Measurements from ENCODE around the gene GAMT. TPM values are rescaled to one million over a fixed set of nuclear protein-coding genes. Genes with fewer than 3 reads are reported as not detected.

GAMT gene
- total RNA-seq, 1 donor = 23.3 TPM

DNA sequence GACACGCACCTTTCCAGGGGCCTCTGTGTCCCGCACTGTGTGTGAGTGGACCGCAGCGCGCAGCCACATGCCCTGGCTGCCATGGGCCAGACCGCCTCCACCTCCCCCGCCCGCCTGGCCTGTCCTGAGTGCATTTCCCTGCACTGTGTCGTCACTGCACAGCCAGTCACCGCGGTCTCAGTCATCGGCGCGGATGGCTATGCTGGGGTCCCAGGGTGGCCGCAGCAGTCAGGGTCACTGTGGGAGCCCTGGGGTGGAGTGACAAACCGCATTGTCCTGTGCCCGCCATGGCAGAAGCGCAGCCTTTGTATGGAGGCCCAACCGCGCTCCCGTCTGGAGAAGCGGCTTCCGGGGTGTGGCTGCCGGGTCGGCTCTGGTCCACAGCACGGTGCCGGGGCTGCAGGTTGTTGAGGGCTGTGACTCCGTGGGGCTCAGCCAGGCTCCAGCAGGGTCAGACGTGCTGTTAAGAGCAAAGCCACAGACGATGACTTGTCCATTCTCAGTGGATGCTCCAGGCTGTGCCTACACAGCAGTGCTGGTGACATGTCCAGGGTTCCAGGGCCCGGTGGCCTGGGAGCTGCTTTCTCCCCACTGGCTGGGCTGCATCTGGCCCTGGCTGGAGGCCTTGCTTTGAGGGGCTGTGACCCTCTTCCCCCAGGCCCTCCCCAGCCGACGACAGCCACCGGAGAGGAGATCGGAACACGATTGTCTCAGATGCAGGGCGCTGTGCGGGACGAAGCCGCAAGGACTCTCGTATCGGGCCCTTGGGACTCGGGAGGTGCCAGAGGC, 24.0 kb downstream of the GAMT start:
- no peak overlapping the region for H3K4me3 ChIP-seq (ENCODE audit: low read depth, low read length)
- TF ChIP-seq, protein P1, sequence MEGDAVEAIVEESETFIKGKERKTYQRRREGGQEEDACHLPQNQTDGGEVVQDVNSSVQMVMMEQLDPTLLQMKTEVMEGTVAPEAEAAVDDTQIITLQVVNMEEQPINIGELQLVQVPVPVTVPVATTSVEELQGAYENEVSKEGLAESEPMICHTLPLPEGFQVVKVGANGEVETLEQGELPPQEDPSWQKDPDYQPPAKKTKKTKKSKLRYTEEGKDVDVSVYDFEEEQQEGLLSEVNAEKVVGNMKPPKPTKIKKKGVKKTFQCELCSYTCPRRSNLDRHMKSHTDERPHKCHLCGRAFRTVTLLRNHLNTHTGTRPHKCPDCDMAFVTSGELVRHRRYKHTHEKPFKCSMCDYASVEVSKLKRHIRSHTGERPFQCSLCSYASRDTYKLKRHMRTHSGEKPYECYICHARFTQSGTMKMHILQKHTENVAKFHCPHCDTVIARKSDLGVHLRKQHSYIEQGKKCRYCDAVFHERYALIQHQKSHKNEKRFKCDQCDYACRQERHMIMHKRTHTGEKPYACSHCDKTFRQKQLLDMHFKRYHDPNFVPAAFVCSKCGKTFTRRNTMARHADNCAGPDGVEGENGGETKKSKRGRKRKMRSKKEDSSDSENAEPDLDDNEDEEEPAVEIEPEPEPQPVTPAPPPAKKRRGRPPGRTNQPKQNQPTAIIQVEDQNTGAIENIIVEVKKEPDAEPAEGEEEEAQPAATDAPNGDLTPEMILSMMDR (IDR thresholded peaks at IDR 0.05; ENCODE audit: insufficient read depth, low read depth, low read length) = no peak
- DNase-seq (ENCODE audit: low read depth) = no peak

DNA sequence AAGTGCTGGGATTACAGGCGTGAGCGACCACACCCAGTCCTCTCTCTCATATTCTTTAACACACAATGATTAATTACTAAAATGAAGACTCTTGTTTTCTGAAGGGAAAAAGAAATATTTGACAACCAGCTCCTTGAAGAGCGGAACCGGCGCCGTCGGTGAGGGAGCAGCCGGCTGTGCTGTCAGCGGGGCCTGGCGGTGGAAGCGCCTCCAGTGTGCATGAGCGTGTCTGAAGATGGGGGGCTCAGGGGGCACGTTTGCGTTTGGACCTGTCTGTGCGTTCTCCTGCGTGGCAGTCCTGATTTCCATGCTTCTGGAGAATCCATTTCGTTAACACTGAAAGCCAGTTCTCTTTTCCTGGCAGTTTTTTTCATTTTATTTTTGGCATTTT, 24.9 kb downstream of the GAMT start:
- no peak for DNase-seq (ENCODE audit: low read depth)
- H3K4me3 ChIP-seq (ENCODE audit: low read depth, low read length) = no peak overlapping the region
- TF ChIP-seq, protein P1 (IDR thresholded peaks at IDR 0.05; ENCODE audit: insufficient read depth, low read depth, low read length) = no peak

DNA sequence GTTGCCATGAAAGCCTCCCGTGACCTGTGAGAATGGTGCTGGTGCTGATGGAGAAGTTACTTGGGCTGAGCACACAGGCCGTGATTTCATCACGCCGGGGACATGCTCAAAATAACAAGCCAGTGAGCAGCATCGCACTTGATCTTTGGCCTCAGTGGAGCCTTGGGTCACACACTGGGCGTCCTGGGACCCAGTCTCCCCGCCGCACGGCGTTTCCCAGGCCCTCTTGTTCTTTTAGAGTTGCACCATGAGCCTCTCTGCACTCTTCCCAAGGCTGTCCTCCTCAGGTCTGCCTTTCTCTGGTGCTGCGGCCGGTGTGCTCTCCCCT, 27.1 kb downstream of the GAMT start:
- TF ChIP-seq, protein P1 (IDR thresholded peaks at IDR 0.05; ENCODE audit: insufficient read depth, low read depth, low read length) = no peak
- DNase-seq (ENCODE audit: low read depth) = no peak
- no peak overlapping the region for H3K4me3 ChIP-seq (ENCODE audit: low read depth, low read length)

DNA sequence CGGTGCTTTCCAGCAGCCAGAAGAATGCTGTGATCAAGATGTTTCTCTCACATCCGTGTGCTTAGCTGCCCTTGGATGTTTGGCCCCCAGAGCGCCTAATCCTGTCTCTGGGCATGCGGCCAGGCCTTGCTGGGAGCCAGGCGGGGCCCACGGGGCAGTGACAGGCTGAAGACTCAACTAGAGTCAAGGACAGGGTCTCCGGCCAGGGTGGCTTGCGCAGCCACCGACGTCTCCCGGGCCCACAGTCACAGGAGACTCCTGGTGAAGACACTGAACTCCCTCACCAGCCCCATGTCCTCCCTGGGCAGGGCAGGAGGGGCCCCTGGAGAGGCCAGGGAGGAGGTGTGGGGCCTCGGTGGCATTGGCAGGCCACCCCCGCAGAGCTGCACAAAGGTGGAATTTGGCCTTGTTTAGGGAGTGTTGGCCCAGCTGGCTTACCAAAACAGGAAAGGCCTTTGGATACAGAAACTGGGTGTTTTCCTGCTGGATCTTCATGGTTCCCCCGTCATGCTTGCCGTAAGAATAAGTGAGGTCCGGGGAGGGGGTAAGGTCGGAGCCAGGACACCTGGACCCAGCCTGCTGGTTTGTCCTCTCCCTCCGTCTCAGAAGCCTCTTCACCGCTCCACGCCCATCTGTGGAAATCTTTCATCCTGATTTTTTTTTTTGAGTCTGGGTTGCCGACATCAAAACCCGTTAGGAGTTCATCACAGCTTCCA, 27.6 kb downstream of the GAMT start:
- TF ChIP-seq, protein P1 (IDR thresholded peaks at IDR 0.05; ENCODE audit: insufficient read depth, low read depth, low read length) = no peak
- DNase-seq (ENCODE audit: low read depth) = peak; percentile 76

DNA sequence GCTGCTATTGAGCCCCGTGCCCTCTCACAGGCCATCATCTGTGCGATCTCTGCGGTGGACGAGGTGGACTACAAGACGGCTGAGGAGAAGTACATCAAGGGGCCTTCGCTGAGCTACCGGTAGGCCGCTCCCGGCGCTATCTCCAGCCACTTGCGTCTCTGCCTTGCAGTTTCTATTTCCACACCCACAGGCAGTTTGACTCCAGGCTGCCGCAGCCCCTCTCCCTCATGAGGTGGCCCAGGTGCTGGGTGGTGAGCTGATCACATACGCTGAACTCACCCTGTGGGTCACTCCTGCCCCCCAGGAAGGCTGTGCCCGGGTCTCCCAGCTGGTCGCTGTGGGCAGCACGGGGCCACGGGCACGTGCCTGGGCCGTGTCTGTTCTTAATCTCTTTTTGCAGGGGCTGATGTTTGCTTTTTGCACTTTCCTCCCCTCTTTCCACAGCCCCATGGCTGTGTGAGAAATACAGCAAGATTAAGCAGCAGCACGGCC, 28.3 kb downstream of the GAMT start:
- TF ChIP-seq, protein P1 (IDR thresholded peaks at IDR 0.05; ENCODE audit: insufficient read depth, low read depth, low read length) = no peak
- no peak for DNase-seq (ENCODE audit: low read depth)

More for the DNA sequence above, 27.6 kb downstream of the GAMT start:
- no peak overlapping the region for H3K4me3 ChIP-seq (ENCODE audit: low read depth, low read length)

DNA sequence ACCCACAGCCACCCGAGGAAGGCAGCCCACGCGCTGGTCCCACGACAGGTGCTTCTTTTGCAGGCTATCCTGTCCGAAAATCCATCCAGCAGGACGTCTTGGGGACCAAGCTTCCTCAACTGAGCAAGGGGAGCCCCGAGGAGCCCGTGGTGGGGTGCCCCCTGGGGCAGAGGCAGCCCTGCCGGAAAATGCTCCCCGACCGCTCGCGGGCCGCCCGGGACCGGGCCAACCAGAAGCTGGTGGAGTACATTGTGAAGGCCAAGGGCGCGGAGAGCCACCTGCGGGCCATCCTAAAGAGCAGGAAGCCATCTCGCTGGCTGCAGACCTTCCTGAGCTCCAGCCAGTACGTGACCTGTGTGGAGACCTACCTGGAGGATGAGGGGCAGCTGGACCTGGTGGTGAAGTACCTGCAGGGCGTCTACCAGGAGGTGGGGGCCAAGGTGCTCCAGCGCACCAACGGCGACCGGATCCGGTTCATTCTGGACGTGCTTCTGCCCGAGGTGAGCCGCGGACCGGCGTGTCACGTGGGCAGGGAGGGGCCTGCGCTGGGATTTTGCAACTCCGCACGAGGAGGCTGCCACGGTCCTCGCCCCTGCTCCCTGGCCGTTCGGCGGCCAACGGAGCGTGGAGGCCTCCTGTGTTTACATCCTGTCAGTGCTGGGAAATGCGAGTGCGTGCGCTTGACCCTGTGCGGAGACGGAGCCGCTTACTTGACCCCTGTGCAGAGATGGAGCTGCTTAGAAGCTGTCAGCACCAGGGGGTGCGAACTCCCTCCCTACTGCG, 30.6 kb downstream of the GAMT start:
- no peak overlapping the region for H3K4me3 ChIP-seq (ENCODE audit: low read depth, low read length)
- DNase-seq (ENCODE audit: low read depth) = peak; percentile 44
- TF ChIP-seq, protein P1 (IDR thresholded peaks at IDR 0.05; ENCODE audit: insufficient read depth, low read depth, low read length) = no peak

More for the DNA sequence above, 28.3 kb downstream of the GAMT start:
- no peak overlapping the region for H3K4me3 ChIP-seq (ENCODE audit: low read depth, low read length)
